ENCODE measurements around the gene ATG9B.
"Not testable (repeated sequence)": the region's sequence is repeated elsewhere in the genome, so short reads cannot be mapped to it uniquely, and the experiment has no call there.

Gene ATG9B

GRCh38 chr7:151058781-151059366, 34.6 kb upstream of the ATG9B start:
- no peak for ATAC-seq

GRCh38 chr7:151057989-151058780, 33.9 kb upstream of the ATG9B start:
- peak; percentile 97 to 98 for ATAC-seq

GRCh38 chr7:151057506-151057988, 33.3 kb upstream of the ATG9B start, which contains the start of gene CDK5:
Gene CDK5, minus strand, starts transcription at chr7:151057897. Its CDS starts 49 bp downstream, at chr7:151057848.
- peak; percentile 0 to 1 for ATAC-seq

- no peak for ATAC-seq
Measured at GRCh38 chr7:151056666-151057505, 32.6 kb upstream of the ATG9B start.

- no peak for ATAC-seq
Measured at GRCh38 chr7:151056283-151056665, 32.0 kb upstream of the ATG9B start.

- no peak for ATAC-seq
Measured at GRCh38 chr7:151053751-151054150, 29.5 kb upstream of the ATG9B start.

GRCh38 chr7:151053096-151053495, 28.8 kb upstream of the ATG9B start:
- ATAC-seq: no peak

GRCh38 chr7:151051108-151051507, 26.8 kb upstream of the ATG9B start:
- ATAC-seq: peak; percentile 72 to 73

GRCh38 chr7:151048911-151049463, 24.7 kb upstream of the ATG9B start:
- no peak for ATAC-seq

GRCh38 chr7:151047976-151048815, 23.9 kb upstream of the ATG9B start, which contains the start of gene ASIC3:
Gene ASIC3, plus strand, starts transcription at chr7:151048531. Its CDS starts 355 bp downstream, at chr7:151048886.
- no peak for ATAC-seq

- ATAC-seq: no peak
Measured at GRCh38 chr7:151046603-151047573, 22.6 kb upstream of the ATG9B start.

- no peak for ATAC-seq
Measured at GRCh38 chr7:151045967-151046366, 21.7 kb upstream of the ATG9B start.

GRCh38 chr7:151045262-151045661, 21.0 kb upstream of the ATG9B start:
- no peak for ATAC-seq

GRCh38 chr7:151043959-151044358, 19.7 kb upstream of the ATG9B start:
- no peak for ATAC-seq

GRCh38 chr7:151043449-151043848, 19.2 kb upstream of the ATG9B start:
- ATAC-seq: not testable (repeated sequence)

- ATAC-seq: no peak
Measured at GRCh38 chr7:151040616-151041375, 16.5 kb upstream of the ATG9B start.

GRCh38 chr7:151039850-151040548, 15.7 kb upstream of the ATG9B start:
- no peak for ATAC-seq

- ATAC-seq: peak; percentile 94 to 96
Measured at GRCh38 chr7:151038951-151039849, 14.9 kb upstream of the ATG9B start.

Measured in activated CD4-positive, CD25-positive, alpha-beta regulatory T cell treated with anti-CD3 and anti-CD28 coated beads, Interleukin-2, amount 50 U/mL, for 24 hours (primary cell).